Loucy (cell line): ENCODE data around the gene NUDT2.
"Not testable (repeated sequence)": the region's sequence is repeated elsewhere in the genome, so short reads cannot be mapped to it uniquely, and the experiment has no call there.

Experiments used
- H2AFZ ChIP-seq: fragments of 200-600 bp; sonication (generic); 2 replicates; pipeline ENCODE4 v1.6.0; 2016; ENCODE audit warnings: antibody characterized with exemption, mild to moderate bottlenecking, low read length, moderate library complexity
- H3F3A ChIP-seq: fragments of 200-600 bp; 2 replicates; pipeline ENCODE4 v1.6.0; 2016; ENCODE audit warnings: antibody characterized with exemption, low read depth, mild to moderate bottlenecking
- H3K27me3 ChIP-seq: fragments of 200-600 bp; sonication (generic); 2 replicates; pipeline ENCODE4 v1.6.1; 2014; ENCODE audit warnings: low read length, mild to moderate bottlenecking; ENCODE audit not compliant: insufficient read depth, poor library complexity, severe bottlenecking
- H3K36me3 ChIP-seq: fragments of 200-600 bp; sonication (generic); 2 replicates; pipeline ENCODE4 v1.6.1; 2016; ENCODE audit warnings: low read length; ENCODE audit not compliant: insufficient read depth
- H3K4me1 ChIP-seq: fragments of 200-600 bp; sonication (generic); 2 replicates; pipeline ENCODE4 v1.5.1; 2014; ENCODE audit warnings: low read length, mild to moderate bottlenecking; ENCODE audit not compliant: insufficient read depth, poor library complexity, severe bottlenecking
- H3K4me2 ChIP-seq: fragments of 200-600 bp; sonication (generic); 2 replicates; pipeline ENCODE4 v1.6.0; 2014; ENCODE audit warnings: antibody characterized with exemption, low read length, low read depth, mild to moderate bottlenecking; ENCODE audit not compliant: poor library complexity, severe bottlenecking
- H3K4me3 ChIP-seq: fragments of 200-600 bp; sonication (generic); 2 replicates; pipeline ENCODE4 v1.5.1; 2014; ENCODE audit warnings: low read length, mild to moderate bottlenecking, mixed read lengths; ENCODE audit not compliant: poor library complexity, severe bottlenecking
- H3K79me2 ChIP-seq: fragments of 200-600 bp; sonication (generic); 2 replicates; pipeline ENCODE4 v1.6.1; 2014; ENCODE audit warnings: low read length; ENCODE audit not compliant: insufficient read depth
- H3K9ac ChIP-seq: fragments of 200-600 bp; sonication (generic); 2 replicates; pipeline ENCODE4 v1.6.0; 2014; ENCODE audit warnings: mild to moderate bottlenecking, low read depth, low read length, moderate library complexity; ENCODE audit not compliant: poor library complexity, severe bottlenecking
- H3K9me2 ChIP-seq: fragments of 200-600 bp; sonication (generic); replicated peaks from 2 replicates; pipeline ENCODE4 v1.6.1; 2016; ENCODE audit warnings: low read depth, low read length, mixed read lengths
- H3K9me3 ChIP-seq: fragments of 200-600 bp; sonication (generic); 2 replicates; pipeline ENCODE4 v1.6.1; 2014; ENCODE audit warnings: mild to moderate bottlenecking, antibody characterized with exemption, low read length, low read depth; ENCODE audit not compliant: insufficient read depth
- H4K20me1 ChIP-seq: fragments of 200-600 bp; sonication (generic); 2 replicates; pipeline ENCODE4 v1.6.0; 2014; ENCODE audit warnings: antibody characterized with exemption, low read length, mild to moderate bottlenecking; ENCODE audit not compliant: insufficient read depth, poor library complexity, severe bottlenecking
- EZH2phosphoT487 ChIP-seq: fragments of 200-600 bp; IDR thresholded peaks from 2 replicates; pipeline ENCODE4 v1.6.1; 2018; ENCODE audit warnings: antibody characterized with exemption, mild to moderate bottlenecking, moderate library complexity, borderline replicate concordance
- TF ChIP-seq, protein P1 (sequence below): fragments of 200-600 bp; sonication (generic); conservative IDR thresholded peaks from 2 replicates; pipeline ENCODE4 v1.5.1; 2014; ENCODE audit warnings: mild to moderate bottlenecking, antibody characterized with exemption, low read length

Gene NUDT2

DNA sequence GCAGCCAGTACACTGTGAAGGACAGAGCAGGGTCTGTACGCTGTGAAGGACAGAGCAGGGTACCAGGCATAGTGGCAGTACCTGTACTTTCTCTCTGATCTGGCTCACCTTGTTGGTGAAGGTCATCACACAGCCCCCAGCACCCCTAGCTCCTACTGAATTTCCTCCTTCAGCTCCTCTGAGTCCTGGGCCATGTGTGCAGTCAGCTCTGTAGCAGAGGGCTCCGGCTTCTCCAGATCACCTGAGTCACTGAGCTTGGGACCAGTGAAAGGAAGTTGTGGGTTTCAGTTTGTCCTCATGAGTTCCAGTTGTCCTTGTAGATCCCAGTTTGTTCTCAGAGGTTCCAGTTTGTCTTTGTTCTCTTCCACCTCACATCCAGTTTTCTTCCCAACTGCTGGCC, 5.5 kb downstream of the NUDT2 start:
- Histone ChIP-seq H3F3A (no peaks in the 10 kb centered on the region), H3K4me3 (no peak overlapping the region), H3K79me2 (peaks cover 24% of the 10 kb centered on the region), H3K9ac (no peak overlapping the region), H3K36me3 (peaks cover 11% of the 10 kb centered on the region; the same call in 1 of the 2 replicates), H3K9me2 (no peaks in the 10 kb centered on the region), H3K9me3 (no peaks in the 10 kb centered on the region), H2AFZ (no peak overlapping the region), H3K4me1 (peaks cover 13% of the 10 kb centered on the region), H4K20me1 (no peaks in the 10 kb centered on the region), H3K4me2 (no peak overlapping the region), H3K27me3 (no peaks in the 10 kb centered on the region)
- TF ChIP-seq, protein P1, sequence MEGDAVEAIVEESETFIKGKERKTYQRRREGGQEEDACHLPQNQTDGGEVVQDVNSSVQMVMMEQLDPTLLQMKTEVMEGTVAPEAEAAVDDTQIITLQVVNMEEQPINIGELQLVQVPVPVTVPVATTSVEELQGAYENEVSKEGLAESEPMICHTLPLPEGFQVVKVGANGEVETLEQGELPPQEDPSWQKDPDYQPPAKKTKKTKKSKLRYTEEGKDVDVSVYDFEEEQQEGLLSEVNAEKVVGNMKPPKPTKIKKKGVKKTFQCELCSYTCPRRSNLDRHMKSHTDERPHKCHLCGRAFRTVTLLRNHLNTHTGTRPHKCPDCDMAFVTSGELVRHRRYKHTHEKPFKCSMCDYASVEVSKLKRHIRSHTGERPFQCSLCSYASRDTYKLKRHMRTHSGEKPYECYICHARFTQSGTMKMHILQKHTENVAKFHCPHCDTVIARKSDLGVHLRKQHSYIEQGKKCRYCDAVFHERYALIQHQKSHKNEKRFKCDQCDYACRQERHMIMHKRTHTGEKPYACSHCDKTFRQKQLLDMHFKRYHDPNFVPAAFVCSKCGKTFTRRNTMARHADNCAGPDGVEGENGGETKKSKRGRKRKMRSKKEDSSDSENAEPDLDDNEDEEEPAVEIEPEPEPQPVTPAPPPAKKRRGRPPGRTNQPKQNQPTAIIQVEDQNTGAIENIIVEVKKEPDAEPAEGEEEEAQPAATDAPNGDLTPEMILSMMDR, result no peak
- TF ChIP-seq EZH2phosphoT487, result no peak

DNA sequence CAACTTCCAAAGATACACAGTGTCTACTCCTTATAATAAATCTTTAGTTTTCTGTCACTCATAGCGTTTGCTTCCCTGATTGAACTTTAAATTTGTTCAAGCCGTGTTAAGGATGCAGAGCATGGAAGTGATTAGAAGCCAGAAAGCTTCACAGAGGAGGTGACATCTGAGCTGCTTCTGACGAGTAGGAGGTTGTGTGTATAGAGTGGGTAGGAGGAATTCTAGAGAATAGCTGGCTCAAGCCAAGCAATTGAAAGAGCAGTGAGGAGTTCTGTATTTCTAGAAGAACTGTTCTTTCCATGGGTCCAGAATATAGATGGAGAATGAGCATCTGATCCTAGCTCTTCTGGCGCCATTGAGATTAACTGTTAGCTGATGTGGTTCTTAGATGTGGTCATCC, 6.0 kb downstream of the NUDT2 start:
- no peak overlapping the region for H2AFZ ChIP-seq
- H3K27me3 ChIP-seq, result no peaks in the 10 kb centered on the region
- H3K9me3 ChIP-seq, result no peaks in the 10 kb centered on the region
- no peaks in the 10 kb centered on the region for H3K9me2 ChIP-seq
- H3K79me2 ChIP-seq, result peaks cover 19% of the 10 kb centered on the region
- peaks cover 11% of the 10 kb centered on the region; the same call in 1 of the 2 replicates for H3K36me3 ChIP-seq
- H3K4me3 ChIP-seq, result no peak overlapping the region
- no peaks in the 10 kb centered on the region for H3F3A ChIP-seq
- H3K4me2 ChIP-seq, result no peak overlapping the region
- TF ChIP-seq, protein P1, result no peak
- TF ChIP-seq EZH2phosphoT487, result no peak
- no peaks in the 10 kb centered on the region for H4K20me1 ChIP-seq
- H3K9ac ChIP-seq, result no peak overlapping the region
- peaks cover 11% of the 10 kb centered on the region for H3K4me1 ChIP-seq

DNA sequence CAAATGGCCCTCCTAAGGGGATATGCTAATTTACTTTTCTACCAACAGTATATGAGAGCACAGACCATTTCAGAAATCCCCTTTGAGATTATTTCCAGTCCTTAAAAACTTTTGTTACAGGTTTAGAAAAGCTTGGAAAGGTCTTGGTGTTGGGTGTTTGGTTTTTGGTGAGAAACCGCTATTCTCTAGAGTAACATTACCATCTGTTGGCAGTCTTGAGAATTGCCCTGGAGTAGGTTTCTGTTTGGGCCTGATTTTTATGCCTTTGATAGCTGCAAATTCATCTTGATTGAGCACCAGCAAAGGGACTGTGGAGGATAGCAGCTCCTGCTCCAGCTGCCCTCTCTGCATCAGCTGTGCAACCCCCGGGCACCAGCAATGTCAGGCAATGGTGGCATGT, 8.0 kb downstream of the NUDT2 start:
- TF ChIP-seq EZH2phosphoT487, result no peak
- TF ChIP-seq, protein P1, result peak; percentile 43
- H3K9ac ChIP-seq, result no peak overlapping the region

DNA sequence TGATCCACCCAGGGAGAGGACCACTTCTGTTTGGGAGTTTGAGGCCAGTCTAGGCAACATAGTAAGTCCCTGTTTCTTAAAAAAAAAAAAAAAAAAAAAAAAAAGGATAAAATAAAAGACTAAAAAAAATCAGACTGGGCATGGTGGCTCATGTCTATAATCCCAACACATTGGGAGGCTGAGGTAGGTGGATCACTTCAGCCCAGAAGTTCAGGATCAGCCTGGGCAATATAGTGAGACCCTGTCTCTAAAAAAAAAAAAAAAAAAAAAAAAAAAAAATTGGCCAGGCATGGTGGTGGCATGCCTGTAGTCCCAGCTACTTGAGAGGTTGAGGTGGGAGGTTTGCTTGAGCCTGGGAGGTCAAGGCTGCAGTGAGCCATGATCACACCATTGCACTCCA, 8.7 kb downstream of the NUDT2 start:
- H3F3A ChIP-seq, H3K4me1 ChIP-seq, H3K4me3 ChIP-seq, H2AFZ ChIP-seq, H3K4me2 ChIP-seq, H4K20me1 ChIP-seq, H3K9me3 ChIP-seq, H3K27me3 ChIP-seq, H3K9ac ChIP-seq, H3K9me2 ChIP-seq, H3K79me2 ChIP-seq: not testable (repeated sequence)
- peaks cover 19% of the 10 kb centered on the region; the same call in 1 of the 2 replicates for H3K36me3 ChIP-seq

More for the DNA sequence above, 8.0 kb downstream of the NUDT2 start:
- Histone ChIP-seq H3K27me3 (no peaks in the 10 kb centered on the region), H3K4me2 (no peak overlapping the region), H4K20me1 (no peaks in the 10 kb centered on the region), H3K9me3 (no peaks in the 10 kb centered on the region), H2AFZ (no peak overlapping the region), H3K36me3 (peaks cover 18% of the 10 kb centered on the region; the same call in 1 of the 2 replicates), H3K4me3 (no peak overlapping the region), H3F3A (no peaks in the 10 kb centered on the region), H3K9me2 (no peaks in the 10 kb centered on the region), H3K79me2 (peaks cover 8% of the 10 kb centered on the region; the same call in 1 of the 2 replicates), H3K4me1 (peaks cover 5% of the 10 kb centered on the region)
